SH-SY5Y (cell line): ENCODE measurements around the gene ATXN8OS.

Experiments used
- GATA2 ChIP-seq: IDR thresholded peaks from 2 replicates; pipeline ENCODE4 v1.6.1; 2011; ENCODE audit warnings: mild to moderate bottlenecking, low read depth, low read length
- GATA3 ChIP-seq: IDR thresholded peaks from 2 replicates; pipeline ENCODE4 v1.6.1; 2011; ENCODE audit warnings: low read depth, mild to moderate bottlenecking, low read length, moderate library complexity

DNA sequence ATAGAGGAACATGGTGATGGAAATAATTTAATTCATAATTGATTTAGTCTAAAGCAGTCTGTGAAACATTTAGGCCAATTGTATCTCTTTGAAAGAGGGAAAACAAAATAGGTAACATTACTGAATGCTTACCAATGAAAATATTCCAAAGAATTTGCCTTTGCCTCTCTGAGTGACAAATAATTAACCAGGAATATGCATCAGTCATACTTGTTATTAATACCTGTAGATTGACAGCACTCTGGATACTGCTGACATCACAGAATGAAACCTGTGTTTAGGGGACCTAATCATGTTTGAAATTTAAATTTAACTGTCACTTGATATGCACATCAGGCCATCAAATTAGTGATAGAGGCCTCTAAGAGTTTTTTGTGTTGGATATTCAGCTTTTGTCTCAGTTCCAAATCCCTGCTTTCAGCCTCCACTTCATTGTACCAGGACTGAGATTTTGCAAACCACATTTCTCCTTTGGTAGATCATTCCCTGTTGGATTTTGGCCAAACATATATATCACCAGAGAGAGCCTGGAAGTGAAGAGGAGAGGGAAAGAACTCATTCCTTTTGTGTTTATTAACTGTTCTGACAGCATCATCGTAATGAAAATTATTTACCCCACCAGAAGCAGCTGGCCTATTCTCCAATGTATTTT lies 65.4 kb downstream of the ATXN8OS start:
- no peak for TF ChIP-seq GATA2
- no peak for TF ChIP-seq GATA3
